Endothelial cell of umbilical vein (primary cell): ENCODE measurements around the gene FRY. TPM values are rescaled to one million over a fixed set of nuclear protein-coding genes. Genes with fewer than 3 reads are reported as not detected.
A peak's percentile ranks its signal among the peaks of the same experiment; 100 is the strongest.

Experiments
- BruUV-seq: library from RNA; stranded (reverse); fragments of 400-500 nt; replicated peaks from 2 replicates; lab custom pipeline; 2021; lab: Mats Ljungman, UMichigan
- CTCF ChIA-PET: fragments of 300-600, 350-600 bp; sonication (Branson Sonifier 250); formaldehyde crosslinking; loops from one replicate; lab custom pipeline; 2021; ENCODE audit warnings: antibody characterized with exemption, inconsistent platforms; lab: Charles Lee
- POLR2A ChIA-PET: fragments of 300-600, 350-600 bp; sonication (Branson Sonifier 250); formaldehyde crosslinking; loops from one replicate; lab custom pipeline; 2021; ENCODE audit warnings: antibody characterized with exemption, inconsistent platforms; lab: Charles Lee
- DNase-seq: peaks from one replicate; pipeline ENCODE4 v3.0.0-alpha.2; 2011; ENCODE audit warnings: low read depth, low spot score
- FAIRE-seq: peaks from 2 replicates; lab custom pipeline; 2011; peaks lifted over from hg19 to GRCh38; lab: Jason Lieb, UNC
- H2AFZ ChIP-seq: 2 replicates; pipeline ENCODE4 v1.6.0; 2012; ENCODE audit warnings: low read depth, low read length, control low read depth, inconsistent platforms
- H3K27ac ChIP-seq: 2 replicates; pipeline ENCODE4 v1.5.1; 2011; ENCODE audit warnings: low read depth, mild to moderate bottlenecking, control low read depth, low read length, moderate library complexity; ENCODE audit not compliant: insufficient read depth
- H3K27me3 ChIP-seq, 2 experiments: 2 replicates each; pipeline versions ENCODE4 v1.6.0 to v1.6.1; 2011; ENCODE audit warnings: low read length in 2 of 2, mixed read lengths in 1 of 2; ENCODE audit not compliant: control insufficient read depth in 2 of 2, insufficient read depth in 2 of 2
- H3K36me3 ChIP-seq, 2 experiments: 2 replicates in 1 of 2; 3 replicates in 1 of 2; pipeline ENCODE4 v1.5.1; 2011; ENCODE audit warnings: low read length in 2 of 2, mild to moderate bottlenecking in 1 of 2, moderate library complexity in 1 of 2; ENCODE audit not compliant: control insufficient read depth in 2 of 2, insufficient read depth in 2 of 2; ENCODE audit errors: extremely low read depth in 1 of 2
- H3K4me1 ChIP-seq: 3 replicates; pipeline ENCODE4 v1.5.1; 2011; ENCODE audit warnings: mild to moderate bottlenecking, low read length; ENCODE audit not compliant: control insufficient read depth, insufficient read depth; ENCODE audit errors: extremely low read depth
- H3K4me2 ChIP-seq: 2 replicates; pipeline ENCODE4 v1.6.1; 2011; ENCODE audit warnings: low read length, control low read depth, mixed read lengths; ENCODE audit not compliant: insufficient read depth
- H3K4me3 ChIP-seq, 3 experiments: fragments of 200-600 bp in 1 of 3; sonication (generic), shearing (Covaris generic) in 1 of 3; replicated peaks in 1 of 3; 2 replicates each; pipeline ENCODE4 v1.5.1; 2011 to 2016; ENCODE audit warnings: control low read depth in 3 of 3, low read length in 3 of 3, mild to moderate bottlenecking in 2 of 3, inconsistent platforms in 1 of 3, low read depth in 1 of 3, moderate library complexity in 1 of 3; ENCODE audit not compliant: insufficient read depth in 1 of 3
- H3K79me2 ChIP-seq: 2 replicates; pipeline ENCODE4 v1.6.0; 2012; ENCODE audit warnings: low read length, inconsistent platforms; ENCODE audit not compliant: control insufficient read depth, insufficient read depth
- H3K9ac ChIP-seq: replicated peaks from 2 replicates; pipeline ENCODE3; 2011; ENCODE audit warnings: low read length, control low read depth; ENCODE audit not compliant: insufficient read depth; ENCODE audit errors: extremely low read depth
- H3K9me1 ChIP-seq: replicated peaks from 3 replicates; pipeline ENCODE4 v1.6.0; 2011; ENCODE audit warnings: mild to moderate bottlenecking, low read length; ENCODE audit not compliant: control insufficient read depth, insufficient read depth; ENCODE audit errors: extremely low read depth
- H3K9me3 ChIP-seq: replicated peaks from 2 replicates; pipeline ENCODE4 v1.5.1; 2012; ENCODE audit warnings: low read length, inconsistent platforms; ENCODE audit not compliant: control insufficient read depth, insufficient read depth
- H4K20me1 ChIP-seq: replicated peaks from 2 replicates; pipeline ENCODE3; 2011; ENCODE audit warnings: mild to moderate bottlenecking, low read length; ENCODE audit not compliant: control insufficient read depth, insufficient read depth; ENCODE audit errors: extremely low read depth
- FOS ChIP-seq: IDR thresholded peaks from 2 replicates; pipeline ENCODE4 v1.6.1; 2011; ENCODE audit warnings: mild to moderate bottlenecking, low read length, moderate library complexity, borderline replicate concordance; ENCODE audit not compliant: insufficient read depth
- GATA2 ChIP-seq: IDR thresholded peaks from 2 replicates; pipeline ENCODE4 v1.7.0; 2011; ENCODE audit warnings: low read depth, mild to moderate bottlenecking, moderate library complexity, mixed read lengths, low read length; ENCODE audit not compliant: insufficient read length, insufficient read depth
- MAX ChIP-seq: IDR thresholded peaks from 2 replicates; pipeline ENCODE4 v1.6.1; 2011; ENCODE audit not compliant: insufficient read depth, insufficient read length
- MYC ChIP-seq: IDR thresholded peaks from one replicate; pipeline ENCODE4 v1.6.1; 2011; ENCODE audit warnings: mild to moderate bottlenecking, low read depth, low read length
- POLR2AphosphoS5 ChIP-seq: IDR thresholded peaks from 2 replicates; pipeline ENCODE4 v1.6.1; 2012; ENCODE audit warnings: low read depth, mild to moderate bottlenecking, control low read depth, low read length, moderate library complexity; ENCODE audit not compliant: insufficient read depth
- dilution Hi-C: fragments of 300-500 bp; cut with MboI; formaldehyde crosslinking; loops from one replicate; pipeline ENCODE4 v1.15.0; 2019; ENCODE audit warnings: low sequenced_read_pairs; ENCODE audit not compliant: extremely low pct_ligation_motif_present
- intact Hi-C: fragments of 100-400 bp; cut with micrococcal nuclease; formaldehyde crosslinking; loops from one replicate; pipeline ENCODE4 v1.10.0; 2022
- polyA plus RNA-seq, 4 experiments: library from polyadenylated mRNA; depleted of rRNA in 3 of 4; stranded (reverse) in 3 of 4; unstranded in 1 of 4; fragments of >200 nt; gene quantifications; 2 replicates each; pipeline versions ENCODE4 v1.2.1 to v1.2.3, GENCODE V29; 2011 to 2012; ENCODE audit warnings: missing spikeins in 1 of 4
- total RNA-seq: library from RNA; stranded (reverse); gene quantifications from 2 replicates; pipeline ENCODE4 v1.2.3, GENCODE V29; 2021
- TF ChIP-seq, protein P1 (sequence below), 2 donors: IDR thresholded peaks; 1 replicate in 1 of 2; 2 replicates in 1 of 2; pipeline ENCODE4 v1.5.1; 2011; ENCODE audit warnings: low read length in 2 of 2, mild to moderate bottlenecking in 2 of 2, moderate library complexity in 2 of 2, control low read depth in 1 of 2, inconsistent platforms in 1 of 2, low read depth in 1 of 2; ENCODE audit not compliant: insufficient read depth in 1 of 2; ENCODE audit errors: extremely low read depth in 1 of 2

Gene FRY
- total and polyA plus RNA-seq, 2 donors (not counting 3 experiments of a cell fraction or from before 2014, with no cell fraction given) = 57.3 to 75.8 TPM

GRCh38 chr13:32253911-32254399, 222.4 kb downstream of the FRY start:
- FAIRE-seq (peak; percentile 59), DNase-seq (peak; percentile 82)
- Histone ChIP-seq H3K79me2 (no peaks in the 10 kb centered on the region), H3K27me3 (no peaks in the 10 kb centered on the region), H3K9ac (peak overlapping the region; percentile 54), H3K9me1 (no peaks in the 10 kb centered on the region), H3K36me3 (no peaks in the 10 kb centered on the region), H3K4me3 (peak overlapping the region in 1 of 3 experiments; percentile 65), H2AFZ (peak overlapping the region; percentile 90), H3K4me2 (peak overlapping the region; percentile 89), H4K20me1 (no peaks in the 10 kb centered on the region), H3K4me1 (peaks cover 32% of the 10 kb centered on the region), H3K27ac (peak overlapping the region; percentile 58), H3K9me3 (no peaks in the 10 kb centered on the region)
- intact Hi-C loops (loop anchor here (2.0 kb wide), 1 partner anchor 285 kb away; the partner anchor contains the start of gene N4BP2L2), dilution Hi-C loops (no loop called here)
- no peak for TF ChIP-seq POLR2AphosphoS5
- no peak for TF ChIP-seq MYC
- TF ChIP-seq GATA2 = no peak
- no peak for TF ChIP-seq FOS
- TF ChIP-seq, protein P1, sequence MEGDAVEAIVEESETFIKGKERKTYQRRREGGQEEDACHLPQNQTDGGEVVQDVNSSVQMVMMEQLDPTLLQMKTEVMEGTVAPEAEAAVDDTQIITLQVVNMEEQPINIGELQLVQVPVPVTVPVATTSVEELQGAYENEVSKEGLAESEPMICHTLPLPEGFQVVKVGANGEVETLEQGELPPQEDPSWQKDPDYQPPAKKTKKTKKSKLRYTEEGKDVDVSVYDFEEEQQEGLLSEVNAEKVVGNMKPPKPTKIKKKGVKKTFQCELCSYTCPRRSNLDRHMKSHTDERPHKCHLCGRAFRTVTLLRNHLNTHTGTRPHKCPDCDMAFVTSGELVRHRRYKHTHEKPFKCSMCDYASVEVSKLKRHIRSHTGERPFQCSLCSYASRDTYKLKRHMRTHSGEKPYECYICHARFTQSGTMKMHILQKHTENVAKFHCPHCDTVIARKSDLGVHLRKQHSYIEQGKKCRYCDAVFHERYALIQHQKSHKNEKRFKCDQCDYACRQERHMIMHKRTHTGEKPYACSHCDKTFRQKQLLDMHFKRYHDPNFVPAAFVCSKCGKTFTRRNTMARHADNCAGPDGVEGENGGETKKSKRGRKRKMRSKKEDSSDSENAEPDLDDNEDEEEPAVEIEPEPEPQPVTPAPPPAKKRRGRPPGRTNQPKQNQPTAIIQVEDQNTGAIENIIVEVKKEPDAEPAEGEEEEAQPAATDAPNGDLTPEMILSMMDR (IDR thresholded peaks at IDR 0.05; ENCODE audit: extremely low read depth in 1 of 2, insufficient read depth in 1 of 2, low read depth in 1 of 2, low read length in 2 of 2) = no peak
- no peak for TF ChIP-seq MAX
- CTCF ChIA-PET = interaction anchor here (0.8 to 3.1 kb wide), 7 partner anchors 8 to 223 kb away, joined by 3 to 41 read pairs (median 6); partner anchors contain the start of gene FRY
- BruUV-seq = no TSS peak
- POLR2A ChIA-PET = interaction anchor here (1.9 kb wide), 1 partner anchor 16 kb away, joined by 4 read pairs; no protein-coding TSS in a partner anchor
